GM12878 (cell line): ENCODE measurements around the gene SLC7A5. TPM values are rescaled to one million over a fixed set of nuclear protein-coding genes. Genes with fewer than 3 reads are reported as not detected.
"Not testable (repeated sequence)": the region's sequence is repeated elsewhere in the genome, so short reads cannot be mapped to it uniquely, and the experiment has no call there.

Source experiments
- ATAC-seq: fragments of 200-7000 bp; cut with Tn5 transposase; 3 replicates; pipeline ENCODE4 v1.9.1; 2020; ENCODE audit warnings: mild to moderate bottlenecking, moderate library complexity
- BruUV-seq: library from RNA; stranded (reverse); fragments of 400-500 nt; replicated peaks from 2 replicates; lab custom pipeline; 2021; lab: Mats Ljungman, UMichigan
- CTCF ChIA-PET: fragments of 300-600 bp; sonication (Branson Sonifier 250); formaldehyde crosslinking; extraction: SDS; loops from one replicate; lab custom pipeline; 2021; ENCODE audit warnings: inconsistent platforms; lab: Yijun Ruan, JAX
- POLR2A ChIA-PET: fragments of 350-600 bp; formaldehyde crosslinking; extraction: SDS; loops from one replicate; lab custom pipeline; 2021; ENCODE audit warnings: inconsistent platforms; lab: Charles Lee
- RAD21 ChIA-PET: fragments of 300-600 bp; sonication (Branson Sonifier 250); formaldehyde crosslinking; loops from one replicate; lab custom pipeline; 2023; ENCODE audit warnings: antibody characterized with exemption; ENCODE audit not compliant: unreplicated experiment; lab: Charles Lee
- SMC1A ChIA-PET: fragments of 300-600 bp; sonication (Branson Sonifier 250); formaldehyde crosslinking; loops from one replicate; lab custom pipeline; 2023; ENCODE audit not compliant: unreplicated experiment, uncharacterized antibody; lab: Charles Lee
- DNase-seq: peaks from one replicate; pipeline ENCODE4 v3.0.0-alpha.2; 2011; ENCODE audit warnings: low read depth, low spot score
- FAIRE-seq: peaks from 3 replicates; lab custom pipeline; 2011; peaks lifted over from hg19 to GRCh38; lab: Jason Lieb, UNC
- H2AFZ ChIP-seq: 2 replicates; pipeline ENCODE4 v1.6.0; 2011; ENCODE audit warnings: low read depth, low read length, control low read depth; ENCODE audit not compliant: control insufficient read depth
- H3K27ac ChIP-seq: 2 replicates; pipeline ENCODE4 v1.5.1; 2011; ENCODE audit warnings: control low read depth; ENCODE audit not compliant: control insufficient read depth, insufficient read depth
- H3K27me3 ChIP-seq, 2 experiments: replicated peaks in 1 of 2; 2 replicates each; pipeline versions ENCODE4 v1.6.0 to v1.6.1; 2011; ENCODE audit warnings: low read length in 1 of 2; ENCODE audit not compliant: control insufficient read depth in 2 of 2, insufficient read depth in 2 of 2
- H3K36me3 ChIP-seq, 2 experiments: 2 replicates each; pipeline ENCODE4 v1.5.1; 2011; ENCODE audit warnings: low read length in 1 of 2; ENCODE audit not compliant: control insufficient read depth in 2 of 2, insufficient read depth in 2 of 2
- H3K4me1 ChIP-seq: 2 replicates; pipeline ENCODE4 v1.6.1; 2011; ENCODE audit warnings: mild to moderate bottlenecking, low read length, moderate library complexity, mixed read lengths; ENCODE audit not compliant: control insufficient read depth, insufficient read depth
- H3K4me2 ChIP-seq: 2 replicates; pipeline ENCODE4 v1.6.0; 2011; ENCODE audit warnings: control low read depth; ENCODE audit not compliant: control insufficient read depth, insufficient read depth
- H3K4me3 ChIP-seq: fragments of 200-600 bp; sonication (generic); 2 replicates; pipeline ENCODE4 v1.5.1; 2016
- H3K79me2 ChIP-seq: 2 replicates; pipeline ENCODE4 v1.6.0; 2011; ENCODE audit warnings: low read length; ENCODE audit not compliant: control insufficient read depth, insufficient read depth
- H3K9ac ChIP-seq: 2 replicates; pipeline ENCODE4 v1.8.0; 2011; ENCODE audit warnings: low read length, control low read depth, mixed read lengths; ENCODE audit not compliant: control insufficient read depth, insufficient read depth
- H3K9me3 ChIP-seq: replicated peaks from 3 replicates; pipeline ENCODE4 v1.5.1; 2011; ENCODE audit warnings: mild to moderate bottlenecking, low read length; ENCODE audit not compliant: control insufficient read depth, insufficient read depth
- H4K20me1 ChIP-seq: 2 replicates; pipeline ENCODE4 v1.6.0; 2011; ENCODE audit not compliant: control insufficient read depth, insufficient read depth
- BHLHE40 ChIP-seq, 2 experiments: fragments of 450-650 bp in 1 of 2; IDR thresholded peaks; 2 replicates each; pipeline ENCODE4 v1.6.1; 2011 to 2017; ENCODE audit warnings: low read depth in 2 of 2, borderline replicate concordance in 1 of 2, improper control_type of control experiment in 1 of 2, low read length in 1 of 2, mild to moderate bottlenecking in 1 of 2
- WGBS: methylation state at CpG from one replicate; pipeline ENCODE4 v1.1.6; 2016; ENCODE audit warnings: low lambda C conversion rate; ENCODE audit not compliant: insufficient replicate concordance, insufficient coverage; ENCODE audit errors: missing lambda C conversion rate; 5-methylcytosine and 5-hydroxymethylcytosine counted together
- in situ Hi-C: fragments of 300-500 bp; cut with MboI; formaldehyde crosslinking; loops from 9 replicates; pipeline ENCODE4 v1.14.3; 2018; ENCODE audit warnings: mixed read lengths
- intact Hi-C: fragments of 100-400 bp; cut with micrococcal nuclease; formaldehyde crosslinking; loops from one replicate; pipeline ENCODE4 v1.14.2; 2022; ENCODE audit not compliant: unreplicated experiment
- polyA plus RNA-seq, 11 experiments: library from polyadenylated mRNA; depleted of rRNA in 4 of 11; unstranded in 6 of 11; stranded (reverse) in 5 of 11; fragments of >200 nt; fragmentation: Nextera tagmentation in 4 of 11; fragmentation: Illumina TruSeq in 1 of 11; extraction: Ambion mirVana in 4 of 11; extraction: Trizol in 1 of 11; gene quantifications; 1 replicate in 1 of 11; 2 replicates in 10 of 11; pipeline versions ENCODE4 v1.2.1 to v1.2.3, GENCODE V29; 2011 to 2016; ENCODE audit warnings: inconsistent platforms in 2 of 11, missing spikeins in 2 of 11, low read depth in 1 of 11
- total RNA-seq, 4 experiments: library from RNA; depleted of rRNA in 3 of 4; stranded (reverse); fragments of >200 nt in 3 of 4; fragmentation: Illumina TruSeq in 1 of 4; extraction: Trizol in 1 of 4; gene quantifications; 2 replicates each; pipeline versions ENCODE4 v1.2.1 to v1.2.3, GENCODE V29; 2013 to 2021

The SLC7A5 gene
- total and polyA plus RNA-seq, 10 of the 15 experiments (the other 5 are each of a cell fraction or from before 2014, with no cell fraction given), result 2.3 to 101 (median 35.8) TPM

GRCh38 chr16:87861300-87862099 is 7.8 kb downstream of the SLC7A5 start:
- DNase-seq, H2AFZ ChIP-seq, H3K4me2 ChIP-seq, H3K4me3 ChIP-seq, POLR2A ChIA-PET, H4K20me1 ChIP-seq, H3K27ac ChIP-seq, FAIRE-seq, H3K27me3 ChIP-seq, H3K36me3 ChIP-seq, intact Hi-C loops, H3K9ac ChIP-seq, H3K9me3 ChIP-seq, BruUV-seq: not testable (repeated sequence)
- peak; percentile 1; the same call in 1 of the 3 replicates for ATAC-seq
- in situ Hi-C loops, result loop anchor here (10.0 kb wide), 1 partner anchor 477 kb away; the partner anchor contains the start of gene FBXO31
- RAD21 ChIA-PET, result interaction anchor here (1.0 to 1.1 kb wide), 2 partner anchors 51 to 83 kb away, joined by 3 read pairs; no protein-coding TSS in a partner anchor
- peak in 1 of 2 experiments; percentile 58; a peak in 1 of 4 replicates for TF ChIP-seq BHLHE40 (IDR thresholded peaks at IDR 0.05; ENCODE audit: borderline replicate concordance in 1 of 2, low read depth in 2 of 2, low read length in 1 of 2)
- Histone ChIP-seq H3K4me1 (peaks cover 39% of the 10 kb centered on the region), H3K79me2 (peaks cover 81% of the 10 kb centered on the region)
- WGBS, result 83% methylated on average over 17 of the region's 18 CpGs
- SMC1A ChIA-PET, result interaction anchor here (0.8 to 1.6 kb wide), 3 partner anchors 8 to 83 kb away, joined by 3 to 7 read pairs (median 3); no protein-coding TSS in a partner anchor
- CTCF ChIA-PET, result interaction anchor here (5.3 to 17.0 kb wide), 2 partner anchors 11 to 81 kb away, joined by 40 to 553 read pairs; no protein-coding TSS in a partner anchor
